Hepatocyte (in vitro differentiated cells): ENCODE results near the gene CYB5R2.

Experiments used
- EZH2phosphoT487 ChIP-seq: fragments of 200-600 bp; sonication (generic); IDR thresholded peaks from one replicate; pipeline ENCODE4 v1.6.1; 2018; ENCODE audit warnings: antibody characterized with exemption, mild to moderate bottlenecking, low read depth, moderate library complexity; ENCODE audit not compliant: unreplicated experiment, severe bottlenecking
- TF ChIP-seq, protein P1 (sequence below): fragments of 200-600 bp; sonication (generic); IDR thresholded peaks from 2 replicates; pipeline ENCODE4 v1.5.1; 2016; ENCODE audit warnings: antibody characterized with exemption, mild to moderate bottlenecking; ENCODE audit not compliant: poor library complexity

DNA sequence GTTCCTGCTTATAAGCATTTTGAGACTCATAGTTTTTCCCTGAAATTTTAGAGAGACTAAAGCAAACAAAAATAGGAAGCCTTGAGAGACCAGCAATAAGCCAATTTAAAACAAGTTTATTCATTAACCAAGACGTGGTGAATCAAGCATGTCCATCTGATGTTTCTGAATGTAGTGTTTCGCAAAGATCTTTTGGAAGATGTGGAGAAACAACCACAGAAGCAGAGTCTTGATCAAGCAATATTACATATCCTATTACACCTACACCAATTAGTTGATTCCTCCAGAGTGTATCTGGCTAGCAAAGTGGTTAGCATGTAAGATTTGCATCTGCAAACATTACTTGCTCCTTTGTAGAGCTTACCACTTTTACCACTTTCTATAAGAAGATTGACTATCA is 33.1 kb upstream of the CYB5R2 start, which contains the start of gene OVCH2:
- TF ChIP-seq, protein P1, sequence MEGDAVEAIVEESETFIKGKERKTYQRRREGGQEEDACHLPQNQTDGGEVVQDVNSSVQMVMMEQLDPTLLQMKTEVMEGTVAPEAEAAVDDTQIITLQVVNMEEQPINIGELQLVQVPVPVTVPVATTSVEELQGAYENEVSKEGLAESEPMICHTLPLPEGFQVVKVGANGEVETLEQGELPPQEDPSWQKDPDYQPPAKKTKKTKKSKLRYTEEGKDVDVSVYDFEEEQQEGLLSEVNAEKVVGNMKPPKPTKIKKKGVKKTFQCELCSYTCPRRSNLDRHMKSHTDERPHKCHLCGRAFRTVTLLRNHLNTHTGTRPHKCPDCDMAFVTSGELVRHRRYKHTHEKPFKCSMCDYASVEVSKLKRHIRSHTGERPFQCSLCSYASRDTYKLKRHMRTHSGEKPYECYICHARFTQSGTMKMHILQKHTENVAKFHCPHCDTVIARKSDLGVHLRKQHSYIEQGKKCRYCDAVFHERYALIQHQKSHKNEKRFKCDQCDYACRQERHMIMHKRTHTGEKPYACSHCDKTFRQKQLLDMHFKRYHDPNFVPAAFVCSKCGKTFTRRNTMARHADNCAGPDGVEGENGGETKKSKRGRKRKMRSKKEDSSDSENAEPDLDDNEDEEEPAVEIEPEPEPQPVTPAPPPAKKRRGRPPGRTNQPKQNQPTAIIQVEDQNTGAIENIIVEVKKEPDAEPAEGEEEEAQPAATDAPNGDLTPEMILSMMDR: no peak
- TF ChIP-seq EZH2phosphoT487: no peak
